CD1c-positive myeloid dendritic cell (primary cell): ENCODE results near the gene BICD1.

ENCODE experiments used
- DNase-seq: peaks from one replicate; pipeline ENCODE4 v3.0.0-alpha.2; 2016; ENCODE audit errors: extremely low spot score

Gene BICD1

DNA sequence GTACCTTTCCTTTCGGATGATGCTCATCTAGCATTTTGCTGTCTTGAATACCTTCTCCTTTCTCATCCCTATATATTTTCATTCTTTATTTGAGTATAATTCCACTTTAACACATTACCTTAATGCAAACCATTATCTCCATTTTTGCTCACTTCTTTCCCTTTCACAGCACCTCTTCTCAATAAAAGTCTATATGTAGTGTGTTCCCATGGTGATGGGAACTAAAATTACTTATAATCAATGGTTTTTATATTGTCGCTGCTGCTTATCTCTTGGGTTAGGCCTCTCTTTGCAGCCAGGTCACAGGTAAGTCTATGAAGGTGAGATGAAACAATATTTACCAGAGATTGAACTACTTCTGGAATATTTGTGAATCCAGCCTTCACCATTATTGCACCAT lies 171.1 kb downstream of the BICD1 start:
- DNase-seq = no peak

DNA sequence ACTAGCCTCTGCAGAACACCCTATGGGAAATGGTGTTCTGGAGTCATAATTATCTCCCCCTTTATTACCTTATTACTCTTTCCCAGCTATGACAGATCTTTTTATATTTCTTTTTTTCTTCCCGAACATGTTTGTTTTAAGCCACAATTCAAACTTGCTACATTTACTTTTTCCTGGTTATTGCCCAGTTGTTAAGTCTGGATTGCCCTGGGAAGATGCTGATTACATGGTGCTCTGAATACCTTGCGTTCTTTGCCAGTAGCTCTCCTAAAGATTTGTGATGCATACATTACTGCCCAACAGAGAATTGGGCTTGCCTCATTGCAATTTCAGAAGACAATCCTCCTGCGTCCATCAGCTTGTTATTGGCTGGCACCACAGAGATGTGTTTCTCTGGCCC lies 174.5 kb downstream of the BICD1 start:
- DNase-seq = no peak

DNA sequence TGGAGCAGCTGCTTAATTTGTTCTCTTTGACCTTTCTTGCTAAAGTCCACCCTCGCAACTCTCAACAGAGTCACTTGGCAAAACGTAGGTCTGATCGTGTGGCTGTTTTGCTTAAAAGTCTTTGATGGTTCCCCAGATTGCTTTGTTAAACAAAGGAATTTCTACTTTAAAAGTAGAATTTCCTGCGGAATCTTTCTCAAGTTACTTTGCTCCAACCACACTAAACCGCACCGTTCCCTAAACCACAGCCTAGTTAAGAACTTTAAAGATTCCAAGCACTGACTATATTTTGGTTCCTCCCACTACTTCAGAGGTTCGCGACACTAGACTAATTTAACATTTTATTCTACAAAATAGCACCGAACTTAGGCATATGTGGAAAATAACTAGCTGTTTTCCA lies 177.9 kb downstream of the BICD1 start:
- no peak for DNase-seq

DNA sequence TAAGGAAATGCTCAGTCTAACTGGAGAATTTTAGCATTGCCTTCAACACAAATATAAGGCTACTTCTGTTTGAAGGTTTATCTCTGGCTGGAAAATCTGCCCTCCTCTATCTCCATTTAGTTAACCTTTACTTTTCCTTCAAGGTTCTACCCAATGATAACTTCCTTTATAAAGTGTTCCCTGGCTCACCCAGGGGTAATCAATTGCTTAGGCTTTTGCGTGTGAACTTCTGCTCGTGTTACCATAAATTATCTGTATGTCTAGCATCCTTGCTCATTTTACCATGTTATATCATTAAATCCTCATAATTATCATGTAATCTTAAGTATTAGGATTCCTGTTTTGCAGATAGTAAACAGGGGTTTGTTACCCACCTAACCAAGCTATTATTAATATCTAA lies 178.4 kb downstream of the BICD1 start:
- DNase-seq = no peak

DNA sequence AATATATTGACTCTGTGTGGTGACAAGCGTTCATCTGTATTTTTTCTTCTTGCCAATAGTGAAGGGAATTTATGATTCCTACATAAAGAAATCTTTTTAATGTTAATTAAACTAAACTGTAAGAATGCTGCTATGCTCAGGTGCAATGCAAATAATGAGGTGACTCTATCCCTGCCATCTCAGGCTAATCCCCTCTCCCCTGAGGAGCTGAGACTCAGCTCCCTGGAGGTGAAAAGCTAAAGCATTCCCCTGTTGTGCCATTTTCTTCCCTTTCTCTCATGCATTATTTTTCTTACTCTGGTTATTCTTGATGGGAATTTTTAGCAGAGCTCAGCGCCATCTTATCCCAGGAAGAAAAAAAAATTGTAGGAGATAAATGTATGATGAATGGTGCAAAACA lies 178.8 kb downstream of the BICD1 start:
- DNase-seq = no peak

DNA sequence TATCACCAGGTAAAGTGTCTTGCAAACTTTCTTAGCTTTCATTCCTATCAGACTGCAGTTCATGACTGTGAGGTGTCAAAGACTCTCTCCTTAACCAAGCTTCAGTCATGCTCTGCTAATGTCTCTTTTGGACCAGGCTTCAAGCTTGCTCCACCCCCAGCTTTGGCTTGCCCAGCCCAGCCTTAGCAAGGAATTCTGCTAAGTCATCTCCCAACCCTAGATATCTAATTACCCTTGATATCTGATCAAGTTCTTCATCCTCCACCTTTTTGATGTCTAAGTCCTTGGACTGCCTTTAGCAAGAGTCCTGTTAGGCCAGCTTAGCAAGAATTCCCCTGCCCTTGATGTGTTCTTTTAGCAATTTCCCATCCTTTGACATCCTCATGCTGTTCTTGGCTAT lies 183.8 kb downstream of the BICD1 start:
- DNase-seq = no peak

DNA sequence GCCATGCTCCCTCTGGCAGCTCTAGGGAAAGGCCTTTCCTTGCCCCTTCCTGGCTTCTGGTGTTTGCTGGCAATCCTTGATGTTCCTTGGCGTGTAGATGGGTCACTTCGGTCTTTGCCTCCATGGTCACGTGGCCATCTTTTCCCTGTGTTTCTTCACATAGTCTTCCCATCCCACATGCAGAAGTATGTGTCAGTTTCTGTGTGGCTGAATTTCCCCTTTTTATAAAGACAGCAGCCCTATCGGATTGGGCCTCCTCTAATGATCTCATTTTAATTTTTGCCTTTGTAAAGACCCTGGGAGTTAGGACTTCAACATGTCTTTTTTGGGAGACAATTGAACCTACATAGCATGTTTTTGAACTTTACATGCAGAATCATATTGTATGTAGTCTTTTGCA lies 185.5 kb downstream of the BICD1 start:
- DNase-seq = peak; percentile 34

DNA sequence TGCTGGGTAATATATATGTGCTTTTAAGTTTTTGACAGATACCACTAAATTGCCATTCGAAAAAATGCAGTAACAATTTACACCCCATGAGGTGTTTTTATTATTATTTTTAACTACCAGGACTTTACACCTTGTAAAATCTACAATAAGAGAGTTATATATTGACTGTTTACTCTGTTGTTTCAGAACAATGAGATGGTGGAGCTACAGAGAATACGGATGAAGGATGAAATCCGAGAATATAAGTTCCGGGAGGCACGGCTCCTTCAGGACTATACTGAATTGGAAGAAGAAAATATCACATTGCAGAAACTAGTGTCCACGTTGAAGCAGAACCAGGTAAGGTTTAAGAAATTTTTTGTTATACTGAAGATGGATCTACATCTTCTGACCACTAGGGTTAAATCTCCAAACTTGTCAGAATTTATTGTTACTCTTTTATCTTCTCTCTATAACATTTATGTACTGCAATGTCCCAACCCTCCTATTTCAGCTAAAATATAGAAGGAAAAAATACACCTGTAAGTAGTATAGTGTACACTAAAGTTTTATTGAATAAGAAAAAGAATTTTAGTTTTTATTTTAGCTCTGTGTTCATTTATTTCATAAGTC lies 187.3 kb downstream of the BICD1 start:
- no peak for DNase-seq

DNA sequence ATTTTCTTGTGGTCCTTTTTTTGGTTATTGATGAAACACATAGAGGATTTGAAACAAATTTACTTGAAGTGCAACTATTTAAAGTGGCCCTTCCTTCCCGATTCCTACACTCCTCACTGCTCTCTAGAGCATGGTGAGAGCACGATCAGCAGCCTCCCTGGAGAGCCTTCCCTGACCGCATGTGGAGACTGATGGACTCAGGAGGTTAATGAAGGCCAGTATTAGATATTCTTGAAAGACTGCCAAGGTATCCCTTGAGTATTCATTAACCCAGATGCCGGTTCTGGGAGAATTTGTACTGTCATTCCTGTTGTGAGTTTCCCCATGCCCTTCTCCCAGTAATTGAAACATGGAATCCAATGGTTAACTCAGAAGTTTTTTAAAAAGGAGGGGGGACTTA lies 189.9 kb downstream of the BICD1 start:
- DNase-seq = no peak

DNA sequence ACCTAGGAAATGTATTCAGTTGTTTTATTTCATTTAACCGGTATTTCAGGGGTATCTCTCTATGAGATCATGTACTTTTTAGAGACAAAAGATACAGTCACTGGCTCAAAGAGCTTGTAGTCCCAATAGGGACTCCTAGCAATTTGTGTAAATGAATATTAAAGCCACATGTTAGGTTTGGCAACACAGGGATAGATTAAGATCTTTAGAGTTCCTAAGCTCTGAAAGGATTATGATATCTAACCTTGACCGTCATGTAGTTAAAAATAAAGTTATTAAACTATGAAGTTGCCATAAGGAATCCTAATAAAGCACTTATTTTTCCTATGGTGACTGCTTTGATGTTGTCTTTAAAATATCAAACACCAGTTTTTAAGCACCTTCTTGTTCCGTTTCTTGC lies 192.3 kb downstream of the BICD1 start:
- DNase-seq = no peak

DNA sequence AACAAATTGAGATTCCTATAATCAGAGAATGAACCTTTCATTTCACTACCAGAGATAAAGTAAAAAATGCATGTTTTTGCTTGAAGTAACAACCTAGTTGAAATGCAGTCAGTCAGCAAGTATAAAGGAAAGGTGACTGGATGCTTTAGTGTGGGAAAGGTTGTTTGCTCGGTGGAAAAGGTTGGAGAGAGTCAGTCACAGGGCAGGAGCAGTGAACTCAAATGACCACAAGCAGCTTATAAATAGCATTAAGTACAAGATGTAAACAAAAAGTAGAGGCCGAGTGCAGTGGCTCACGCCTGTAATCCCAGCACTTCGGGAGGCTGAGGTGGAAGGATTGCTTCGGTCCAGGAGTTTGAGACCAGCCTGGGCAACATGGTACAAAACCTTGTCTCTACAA lies 194.6 kb downstream of the BICD1 start:
- DNase-seq = no peak

DNA sequence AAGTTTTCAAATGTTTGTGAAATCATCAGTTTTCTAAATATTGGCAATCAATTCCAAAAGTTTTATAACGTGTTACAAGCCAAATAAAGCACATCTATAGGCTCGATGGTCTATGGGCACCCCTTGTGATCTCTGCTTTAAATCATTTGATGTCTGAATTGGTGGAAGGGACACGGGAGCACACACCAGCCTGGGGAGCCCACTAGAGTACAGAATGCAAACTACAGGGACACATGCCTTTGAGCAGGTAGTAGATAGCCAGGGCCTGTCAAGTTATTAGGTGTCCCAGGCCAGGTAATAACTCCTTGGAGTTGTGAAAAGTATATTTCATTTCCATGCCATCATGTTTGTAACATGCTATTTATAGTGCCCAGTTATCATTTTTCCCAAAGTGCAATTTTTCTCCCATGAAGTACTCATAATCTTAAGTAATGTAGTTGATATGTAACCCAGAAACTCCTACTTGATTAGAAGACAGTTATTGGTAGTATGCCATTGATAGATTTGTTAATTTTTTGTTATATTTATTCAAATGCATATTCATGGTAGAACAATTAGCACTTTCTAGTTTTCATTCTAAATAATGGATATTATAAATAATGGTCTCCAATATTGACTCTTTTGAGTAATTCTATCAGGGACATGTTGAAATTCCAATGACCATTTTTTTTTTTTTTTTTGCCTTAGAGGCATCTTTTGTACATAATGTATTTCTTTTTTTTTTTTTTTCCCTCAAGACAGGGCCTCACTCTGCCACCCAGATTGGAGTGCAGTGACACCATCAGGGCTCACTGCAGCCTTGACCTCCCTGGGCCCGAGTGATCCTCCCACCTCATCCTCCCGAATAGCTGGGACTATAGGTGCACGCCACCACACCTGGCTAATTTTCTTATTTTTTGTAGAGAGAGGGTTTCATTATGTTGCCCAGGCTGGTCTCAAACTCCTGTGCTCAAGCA lies 195.8 kb downstream of the BICD1 start:
- DNase-seq = no peak

DNA sequence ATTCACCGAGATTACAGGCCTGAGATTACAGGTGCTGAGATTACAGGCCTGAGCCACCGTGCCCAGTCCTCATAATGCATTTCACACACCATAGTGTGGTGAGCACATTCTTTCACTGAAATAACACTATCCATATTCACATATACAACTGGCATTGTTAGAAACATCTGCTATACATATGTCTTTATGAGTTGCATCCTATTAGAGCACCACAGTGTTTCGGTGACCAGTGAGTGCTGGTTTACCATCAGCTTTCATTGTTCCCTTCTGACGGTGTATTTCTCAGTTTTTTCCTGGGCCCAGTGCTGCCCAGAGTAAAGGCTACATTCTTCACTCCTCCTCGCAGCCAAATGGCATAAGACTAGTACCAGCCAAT lies 196.5 kb downstream of the BICD1 start:
- DNase-seq = no peak

DNA sequence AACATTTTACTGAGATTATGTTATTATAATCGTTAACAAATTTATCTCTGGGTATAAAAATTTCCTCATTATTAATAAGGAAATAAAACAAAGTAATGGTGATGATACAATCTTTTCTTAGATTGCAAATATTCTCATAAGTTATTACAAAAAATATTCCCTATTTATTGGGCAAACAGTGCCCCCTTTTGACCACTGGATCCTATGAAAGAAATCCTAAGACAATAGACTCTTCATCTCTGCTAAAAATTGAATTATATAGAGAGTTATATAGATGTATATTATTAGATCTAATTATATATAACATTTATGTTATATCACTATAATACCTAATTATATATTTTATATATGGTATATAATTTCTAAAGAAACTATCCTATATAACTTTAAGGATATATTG lies 198.5 kb downstream of the BICD1 start:
- peak; percentile 67 for DNase-seq

DNA sequence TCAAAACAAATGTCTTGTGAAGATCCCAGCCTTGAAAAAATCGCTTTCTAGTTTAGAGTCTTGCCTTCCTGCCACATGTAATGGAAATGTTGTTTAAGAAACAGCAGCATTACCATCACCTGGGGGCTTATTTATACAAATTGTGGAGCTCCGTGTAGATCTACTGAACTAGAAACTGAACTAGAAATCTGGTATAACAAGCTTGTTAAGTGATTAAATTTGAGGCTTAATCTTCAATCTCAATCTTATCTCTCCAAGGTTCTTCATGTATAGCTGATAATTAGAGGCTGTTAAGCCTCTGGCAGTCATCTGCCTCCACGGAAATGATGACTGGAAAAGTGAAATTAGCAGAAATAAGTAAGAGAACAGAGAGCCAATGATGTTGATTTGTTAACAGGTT lies 200.7 kb downstream of the BICD1 start:
- no peak for DNase-seq

DNA sequence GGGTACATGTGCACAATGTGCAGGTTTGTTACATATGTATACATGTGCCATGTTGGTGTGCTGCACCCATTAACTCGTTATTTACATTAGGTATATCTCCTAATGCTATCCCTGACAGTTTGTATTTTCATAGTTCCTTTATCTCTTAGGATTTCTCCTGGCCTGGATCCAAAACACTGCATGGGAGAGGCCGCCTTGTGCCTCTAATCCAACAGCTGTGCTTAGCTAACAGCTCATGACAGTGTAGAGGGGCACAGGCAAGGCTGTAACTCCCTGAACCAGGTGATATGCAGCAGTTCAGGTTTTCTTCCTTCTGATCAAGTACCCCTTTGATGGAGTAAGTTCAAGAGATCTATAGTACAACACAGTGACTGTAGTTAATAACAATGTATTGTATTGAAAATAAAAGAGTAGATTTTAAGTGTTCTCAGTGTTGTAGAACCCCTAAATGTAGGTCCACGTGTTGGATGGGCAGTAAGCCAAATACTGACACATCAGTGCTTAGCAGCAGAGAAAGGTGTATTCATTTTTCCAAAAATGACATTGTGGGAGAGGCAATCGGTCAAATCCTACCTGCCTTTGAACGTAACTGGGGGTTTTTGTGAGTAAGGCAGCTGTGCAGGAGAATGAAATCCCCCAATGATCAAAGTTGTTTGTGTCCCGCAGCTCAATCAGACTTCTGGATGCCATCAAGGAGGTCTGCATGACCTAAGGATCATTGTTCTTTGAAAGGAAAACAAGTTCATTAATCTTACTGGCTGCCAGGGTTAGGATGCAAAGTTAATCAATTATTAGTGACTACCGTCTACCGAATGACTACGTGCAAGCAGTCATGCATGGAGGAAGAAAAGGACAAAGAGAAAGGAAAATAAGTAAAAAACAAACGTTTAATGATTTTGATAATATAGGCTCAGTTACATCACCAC lies 203.4 kb downstream of the BICD1 start:
- DNase-seq = no peak

DNA sequence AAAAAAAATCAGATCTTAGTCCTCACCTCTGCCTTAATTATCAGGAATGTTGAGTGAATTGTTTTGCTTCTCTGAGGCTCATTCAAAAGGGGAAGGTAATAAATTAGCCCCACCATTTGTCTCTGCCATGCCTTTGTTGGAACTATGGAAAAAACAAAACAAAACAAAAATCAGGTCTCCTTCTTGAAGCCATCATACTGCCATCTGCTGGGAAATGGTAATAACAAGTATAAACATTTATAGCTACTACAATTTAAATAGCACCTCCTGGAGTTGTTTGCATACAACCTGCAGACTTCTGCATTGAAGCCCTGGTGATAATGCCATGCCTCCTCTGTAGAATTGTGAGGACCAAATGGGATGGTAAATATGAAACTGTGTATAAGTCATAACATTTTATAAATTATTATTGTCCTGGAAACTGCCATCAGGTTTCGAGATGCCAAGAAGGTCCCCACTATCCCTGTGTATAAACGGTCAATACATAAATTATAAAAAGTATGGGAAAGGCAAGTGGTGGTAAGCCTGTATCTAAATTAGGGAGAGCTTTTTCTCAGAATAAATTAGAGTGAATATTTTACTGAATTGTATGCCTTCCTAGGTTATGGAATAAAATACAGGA lies 205.5 kb downstream of the BICD1 start:
- peak; percentile 51 for DNase-seq

DNA sequence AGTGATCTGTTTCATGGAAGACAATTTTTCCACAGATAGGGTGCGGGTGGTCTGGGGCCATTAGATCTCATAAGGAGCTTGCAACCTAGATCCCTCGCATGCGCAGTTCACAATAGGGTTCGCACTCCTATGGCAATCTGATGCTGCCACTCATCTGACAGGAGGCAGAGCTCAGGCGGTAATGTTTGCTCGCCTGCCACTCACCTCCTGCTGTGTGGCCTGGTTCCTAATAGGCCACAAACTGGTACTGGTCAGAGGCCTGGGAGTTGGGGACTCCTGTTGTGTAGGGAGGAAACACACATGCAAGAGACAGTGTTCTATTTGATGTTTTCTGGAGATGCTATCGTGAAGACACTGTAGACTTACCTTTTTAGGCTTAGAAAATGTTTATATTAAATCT lies 215.7 kb downstream of the BICD1 start:
- DNase-seq = no peak

DNA sequence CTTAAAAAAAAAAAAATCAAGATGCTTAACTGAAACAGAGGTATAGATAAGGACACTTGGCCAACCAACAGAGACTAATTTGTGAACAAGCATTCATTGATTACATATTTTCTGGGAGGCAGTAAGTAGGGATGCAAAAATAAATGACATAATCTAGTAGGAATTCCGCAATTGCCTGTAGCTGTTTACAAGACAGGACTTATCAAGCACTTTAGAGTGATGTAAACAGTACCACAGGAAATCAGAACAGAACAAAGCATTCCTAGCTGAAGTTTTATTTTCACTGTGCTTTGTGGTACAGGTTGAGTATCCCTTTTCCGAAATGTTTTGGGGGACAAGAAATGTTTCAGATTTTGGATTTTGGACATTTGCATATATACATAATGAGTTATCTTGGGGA lies 224.5 kb downstream of the BICD1 start:
- DNase-seq = no peak

DNA sequence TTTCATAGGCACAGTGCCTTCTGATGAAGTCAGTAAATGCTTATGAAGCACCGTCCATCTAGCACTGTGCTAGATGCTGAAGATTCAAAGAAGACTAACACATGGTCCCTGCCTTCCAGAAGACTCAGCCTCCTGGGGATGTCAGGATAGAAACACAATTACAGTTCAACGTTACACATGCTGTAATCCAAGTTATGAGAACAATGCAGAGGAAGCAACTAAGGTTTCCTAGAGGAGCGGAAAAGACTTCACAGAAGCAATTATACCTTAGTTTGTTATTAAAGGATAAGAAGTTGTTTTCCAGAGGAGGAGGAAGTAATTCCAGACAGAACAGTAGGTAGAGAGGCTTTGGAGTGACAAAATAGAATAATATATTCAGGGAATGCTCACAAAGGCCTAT lies 225.8 kb downstream of the BICD1 start:
- DNase-seq = no peak

DNA sequence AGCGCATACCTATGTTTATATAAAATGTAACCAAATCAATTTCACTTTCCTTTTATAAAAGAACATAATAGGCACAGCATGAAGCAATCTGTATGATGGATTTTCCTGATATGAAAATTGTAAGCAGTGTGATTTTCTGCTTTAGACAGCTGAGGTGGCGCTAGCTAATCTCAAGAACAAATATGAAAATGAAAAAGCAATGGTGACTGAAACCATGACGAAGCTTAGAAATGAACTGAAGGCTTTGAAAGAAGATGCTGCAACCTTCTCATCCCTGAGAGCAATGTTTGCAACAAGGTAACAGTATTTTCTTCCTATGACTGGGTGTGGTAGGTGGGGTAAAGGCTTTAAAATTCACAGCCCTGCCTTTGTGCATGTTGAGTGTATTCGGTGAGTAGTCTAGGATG lies 227.7 kb downstream of the BICD1 start:
- DNase-seq = no peak

DNA sequence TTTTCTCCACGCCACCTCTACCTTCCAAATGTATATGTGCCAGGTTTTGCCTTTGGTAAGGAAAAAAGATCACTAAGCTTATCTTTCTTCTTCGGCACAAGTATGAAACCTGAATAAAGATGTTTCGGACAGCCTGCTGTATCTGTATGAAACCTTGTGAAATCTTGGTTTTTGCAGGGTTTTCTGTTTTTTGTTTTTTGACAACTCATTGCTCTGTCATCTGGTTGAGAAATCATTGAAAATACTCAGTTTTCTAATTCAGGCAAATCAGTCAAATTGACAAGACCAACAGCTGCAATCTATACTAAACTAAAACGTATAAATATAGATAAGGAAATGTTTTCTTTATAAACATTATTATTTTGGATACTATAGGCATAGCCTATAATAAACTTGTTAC lies 229.6 kb downstream of the BICD1 start:
- no peak for DNase-seq
